ENCODE data around the gene IL17C.

GRCh38 chr16:88657371-88657770 is 19.0 kb downstream of the IL17C start:
- TF ChIP-seq CTCF (IDR thresholded peaks at IDR 0.05): no peak
- no peak for TF ChIP-seq POLR2A (IDR thresholded peaks at IDR 0.05)
